Breast epithelium (tissue), 4 donors: Measurements from ENCODE around the gene COL18A1. TPM values are rescaled to one million over a fixed set of nuclear protein-coding genes. Genes with fewer than 3 reads are reported as not detected.
A peak's percentile ranks its signal among the peaks of the same experiment; 100 is the strongest.

Experiments
- DNase-seq, 2 donors: peaks; one replicate each; pipeline ENCODE4 v3.0.0-alpha.2; 2019; ENCODE audit warnings: low spot score in 2 of 2
- H3K27ac ChIP-seq, 2 donors: fragments of 200-600 bp; sonication (generic) in 1 of 2; one replicate each; pipeline ENCODE4 v1.5.1; 2016 to 2019; ENCODE audit warnings: mild to moderate bottlenecking in 1 of 2
- H3K27me3 ChIP-seq, 2 donors: fragments of 200-600 bp; sonication (generic) in 1 of 2; one replicate each; pipeline versions ENCODE4 v1.5.1 to v1.6.0; 2017 to 2019; ENCODE audit warnings: control low read depth in 1 of 2, mild to moderate bottlenecking in 1 of 2
- H3K36me3 ChIP-seq: fragments of 200-600 bp; one replicate; pipeline ENCODE4 v1.5.1; 2019
- H3K4me1 ChIP-seq, 2 donors: fragments of 200-600 bp; sonication (generic); one replicate each; pipeline ENCODE4 v1.5.1; 2016 to 2019; ENCODE audit warnings: control low read depth in 1 of 2
- H3K4me3 ChIP-seq, 3 donors: fragments of 200-600 bp; sonication (generic); 1 replicate in 2 of 3; 2 replicates in 1 of 3; pipeline ENCODE4 v1.5.1; 2016 to 2019; ENCODE audit warnings: mild to moderate bottlenecking in 3 of 3, moderate library complexity in 2 of 3
- H3K9me3 ChIP-seq, 2 donors: fragments of 200-600 bp; sonication (generic) in 1 of 2; one replicate each; pipeline ENCODE4 v1.5.1; 2016 to 2019; ENCODE audit warnings: control low read depth in 1 of 2
- CTCF ChIP-seq, 3 donors: fragments of 450-650 bp; IDR thresholded peaks; one replicate each; pipeline ENCODE4 v1.5.1; 2016 to 2017; ENCODE audit warnings: antibody characterized with exemption in 3 of 3, mild to moderate bottlenecking in 3 of 3, moderate library complexity in 3 of 3
- POLR2A ChIP-seq: fragments of 450-650 bp; IDR thresholded peaks from one replicate; pipeline ENCODE4 v1.6.1; 2016; ENCODE audit warnings: antibody characterized with exemption, mild to moderate bottlenecking, moderate library complexity
- POLR2AphosphoS5 ChIP-seq, 3 donors: sonication (generic); formaldehyde crosslinking; IDR thresholded peaks; one replicate each; pipeline ENCODE4 v1.6.1; 2017; ENCODE audit warnings: antibody characterized with exemption in 3 of 3
- intact Hi-C: fragments of 100-400 bp; cut with DNase I; formaldehyde crosslinking; loops from one replicate; pipeline ENCODE4 v1.15.1; 2023; ENCODE audit warnings: low total_unique reads
- total RNA-seq, 3 donors: library from RNA; depleted of rRNA; stranded (reverse); fragments of >200 nt; gene quantifications; one replicate each; pipeline ENCODE4 v1.1.0, GENCODE V29; 2016

Gene COL18A1
- total RNA-seq, 3 donors from 2014 or later, result 48.3 to 62.9 (median 55.8) TPM

DNA sequence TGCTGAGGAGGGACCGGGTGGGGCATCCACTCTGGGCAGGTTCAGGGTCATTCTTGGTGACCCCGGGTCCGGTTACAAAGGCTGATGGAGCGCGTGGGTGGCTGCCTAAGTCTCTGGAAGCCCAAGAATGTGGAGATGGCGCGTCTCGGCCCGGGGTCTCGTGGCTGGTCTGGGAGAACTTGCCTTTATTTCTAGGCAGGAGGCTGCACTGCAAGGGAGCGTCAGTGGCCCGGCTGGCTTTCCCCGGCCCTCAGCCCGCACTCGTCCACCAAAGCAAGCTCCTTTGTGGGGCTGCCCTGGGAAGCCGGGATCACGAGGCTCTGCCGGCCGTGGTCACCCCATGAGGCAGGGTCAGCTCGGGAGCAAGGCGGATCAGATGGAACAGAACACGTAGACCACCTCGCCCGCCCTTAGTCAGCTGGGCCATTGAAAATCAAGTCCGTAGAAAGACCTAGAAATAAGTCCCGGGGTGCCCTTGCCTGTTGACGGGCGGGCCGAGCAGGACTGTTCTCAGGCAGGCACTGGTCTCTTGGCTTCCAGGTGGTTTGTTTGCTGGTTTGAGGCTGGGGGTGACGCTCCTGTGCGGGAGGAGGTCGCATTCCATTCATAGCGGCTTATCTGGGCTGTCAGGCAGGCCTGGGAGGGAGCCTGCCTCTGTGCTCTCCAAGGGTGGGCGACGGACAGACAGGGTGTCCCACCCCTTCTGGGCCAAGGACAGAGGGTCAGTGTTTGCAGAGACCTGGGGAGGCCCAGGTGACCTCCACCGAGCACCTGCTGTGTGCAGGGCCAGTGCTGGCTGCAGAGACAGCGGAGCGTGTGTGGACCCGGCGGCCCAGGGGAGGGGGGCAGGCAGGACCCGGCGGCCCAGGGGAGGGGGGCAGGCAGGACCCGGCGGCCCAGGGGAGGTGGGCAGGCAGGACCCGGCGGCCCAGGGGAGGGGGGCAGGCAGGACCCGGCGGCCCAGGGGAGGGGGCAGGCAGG, 25.8 kb downstream of the COL18A1 start:
- intact Hi-C loops, result no loop called here
- Histone ChIP-seq H3K9me3 (no peaks in the 10 kb centered on the region), H3K27me3 (no peaks in the 10 kb centered on the region), H3K27ac (peak overlapping the region; percentile 42 to 65), H3K4me1 (peaks cover 6 to 13% of the 10 kb centered on the region in 2 donors), H3K36me3 (no peaks in the 10 kb centered on the region), H3K4me3 (no peak overlapping the region)
- DNase-seq, result no peak
- TF ChIP-seq CTCF (IDR thresholded peaks at IDR 0.05) (no peak), POLR2A (no peak), POLR2AphosphoS5 (IDR thresholded peaks at IDR 0.05) (no peak)

DNA sequence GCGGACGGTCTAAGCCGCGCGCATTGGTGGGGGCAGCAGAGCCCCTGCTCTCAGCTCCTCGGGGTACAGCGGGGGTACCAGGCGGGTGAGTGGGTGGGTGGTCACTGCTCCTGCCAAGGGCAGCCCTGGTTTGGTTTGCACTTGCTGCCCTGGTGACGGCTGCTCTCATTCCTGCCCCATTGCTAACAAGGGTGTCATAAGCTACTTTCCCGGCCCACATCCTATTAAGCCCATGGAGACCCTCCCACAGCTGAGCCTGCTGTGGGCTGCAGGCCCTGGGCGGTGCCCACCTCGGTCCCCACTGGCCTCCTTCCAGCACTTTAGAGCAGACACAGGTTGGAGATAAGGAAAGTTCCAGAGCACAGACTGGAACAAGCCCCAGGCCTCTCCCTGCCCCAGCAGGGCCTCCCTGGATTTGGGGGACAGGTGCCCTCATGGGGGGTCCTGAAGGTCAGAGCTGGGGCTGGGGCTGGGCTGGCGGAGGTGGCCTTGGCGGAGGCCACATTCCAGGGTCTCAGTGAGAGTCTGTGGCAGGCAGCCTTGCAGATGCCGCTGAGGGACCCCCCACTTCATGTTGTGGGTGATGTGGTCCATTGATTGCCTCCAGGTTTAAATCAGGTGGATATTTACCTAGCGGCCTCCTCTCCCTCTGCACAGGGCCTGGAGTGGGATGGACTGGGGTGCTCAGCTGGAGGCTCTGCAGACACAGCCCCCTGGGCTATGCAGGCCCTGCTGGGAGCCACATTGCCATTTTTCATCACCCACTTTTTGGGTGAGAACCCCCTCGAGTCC, 27.0 kb downstream of the COL18A1 start:
- TF ChIP-seq POLR2AphosphoS5 (IDR thresholded peaks at IDR 0.05) (no peak), POLR2A (no peak), CTCF (IDR thresholded peaks at IDR 0.05) (no peak)
- no peaks in the 10 kb centered on the region for H3K9me3 ChIP-seq
- H3K36me3 ChIP-seq, result no peaks in the 10 kb centered on the region
- intact Hi-C loops, result no loop called here
- DNase-seq, result no peak
- peak overlapping the region; percentile 52 to 65 for H3K27ac ChIP-seq
- no peaks in the 10 kb centered on the region for H3K27me3 ChIP-seq
- H3K4me3 ChIP-seq, result no peak overlapping the region
- H3K4me1 ChIP-seq, result peaks cover 6 to 13% of the 10 kb centered on the region in 2 donors

GRCh38 chr21:45432575-45433255, 27.8 kb downstream of the COL18A1 start:
- Histone ChIP-seq H3K4me3 (no peak overlapping the region), H3K27ac (peak overlapping the region; percentile 50 to 65), H3K27me3 (no peaks in the 10 kb centered on the region), H3K4me1 (peaks cover 6 to 13% of the 10 kb centered on the region in 2 donors), H3K36me3 (no peaks in the 10 kb centered on the region), H3K9me3 (no peaks in the 10 kb centered on the region)
- no peak for DNase-seq
- TF ChIP-seq POLR2A (no peak), POLR2AphosphoS5 (IDR thresholded peaks at IDR 0.05) (no peak), CTCF (IDR thresholded peaks at IDR 0.05) (no peak)
- intact Hi-C loops, result no loop called here

DNA sequence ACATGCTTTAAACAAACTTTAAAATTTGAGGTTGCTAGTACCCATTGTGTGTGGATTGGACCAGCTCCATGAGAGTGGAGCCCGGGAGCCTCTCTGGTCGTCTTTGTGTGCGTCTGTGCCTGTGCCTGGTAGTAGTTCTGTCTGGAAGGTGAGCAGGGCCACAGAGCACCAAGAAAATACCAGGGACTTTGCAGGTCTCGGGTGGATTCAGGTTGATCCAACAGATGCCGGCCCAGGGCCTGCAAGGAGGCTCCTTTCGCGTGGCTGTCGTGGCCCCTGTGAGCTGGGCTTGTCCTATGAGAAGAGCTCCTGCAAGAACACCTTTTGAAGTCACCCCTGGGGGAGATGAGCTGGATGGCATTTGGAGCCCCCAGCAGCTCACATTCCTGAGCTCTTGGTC, 28.3 kb downstream of the COL18A1 start:
- Histone ChIP-seq H3K4me1 (peaks cover 6 to 10% of the 10 kb centered on the region in 2 donors), H3K36me3 (no peaks in the 10 kb centered on the region), H3K9me3 (no peaks in the 10 kb centered on the region), H3K27ac (peak overlapping the region; percentile 26 to 65), H3K27me3 (no peaks in the 10 kb centered on the region), H3K4me3 (no peak overlapping the region)
- no peak for TF ChIP-seq CTCF (IDR thresholded peaks at IDR 0.05)
- no peak for TF ChIP-seq POLR2A
- TF ChIP-seq POLR2AphosphoS5 (IDR thresholded peaks at IDR 0.05), result no peak
- intact Hi-C loops, result no loop called here
- no peak for DNase-seq
